GM18519 (cell line): ENCODE data around the gene GCNT2.
"Not testable (repeated sequence)": the region's sequence is repeated elsewhere in the genome, so short reads cannot be mapped to it uniquely, and the experiment has no call there.

Experiments
- ATAC-seq: cut with Tn5 transposase; IDR thresholded peaks from one replicate; pipeline ENCODE4 v1.9.1; 2021; ENCODE audit warnings: mild to moderate bottlenecking, moderate library complexity; ENCODE audit not compliant: unreplicated experiment, low FRiP score

Gene GCNT2

GRCh38 chr6:10599046-10599445 is 77.9 kb downstream of the GCNT2 start:
- ATAC-seq = no peak

- not testable (repeated sequence) for ATAC-seq
These were observed 79.5 kb downstream of the GCNT2 start for GRCh38 chr6:10600681-10601080.

GRCh38 chr6:10603219-10603618 is 82.1 kb downstream of the GCNT2 start:
- ATAC-seq = no peak

DNA sequence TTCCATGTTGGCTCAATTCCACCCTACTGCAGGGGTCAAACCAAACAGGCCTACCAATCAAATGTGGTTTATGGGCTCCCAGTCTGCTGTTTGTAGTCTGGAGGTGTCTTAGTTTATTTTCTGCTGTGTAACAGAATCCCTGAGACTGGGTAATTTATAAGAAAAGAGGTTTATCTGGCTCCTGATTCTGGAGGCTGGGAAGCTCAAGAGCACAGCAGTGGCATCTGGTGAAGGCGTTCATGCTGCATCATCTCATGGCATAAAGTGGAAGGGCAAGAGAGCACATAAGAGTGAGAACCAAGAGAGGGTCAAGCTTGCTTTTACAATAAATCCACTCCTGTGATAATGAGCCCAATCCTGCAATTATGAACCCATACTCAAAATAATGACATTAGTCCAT is 87.9 kb downstream of the GCNT2 start:
- ATAC-seq = no peak

GRCh38 chr6:10610289-10610688 is 89.1 kb downstream of the GCNT2 start:
- no peak for ATAC-seq

GRCh38 chr6:10612161-10612560 is 91.0 kb downstream of the GCNT2 start:
- ATAC-seq = no peak

DNA sequence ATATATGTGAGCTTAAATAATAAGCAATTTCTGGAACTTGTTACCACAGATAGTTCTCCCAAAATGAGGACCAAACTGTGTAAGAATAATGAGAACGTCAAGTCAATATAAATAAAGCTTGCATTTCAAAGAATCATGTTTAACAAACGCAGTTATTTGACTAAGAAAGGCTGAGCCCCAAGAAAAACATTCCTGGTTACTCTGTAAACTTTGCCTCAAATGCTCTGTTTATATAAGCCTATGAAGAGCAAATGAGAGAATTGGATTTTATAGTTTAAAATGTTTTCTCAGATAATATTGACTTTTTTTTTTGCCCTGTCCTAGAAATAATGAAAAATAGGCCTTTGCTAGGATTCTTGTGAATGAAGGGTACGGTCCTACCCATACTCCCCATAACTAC is 91.9 kb downstream of the GCNT2 start:
- ATAC-seq = no peak

DNA sequence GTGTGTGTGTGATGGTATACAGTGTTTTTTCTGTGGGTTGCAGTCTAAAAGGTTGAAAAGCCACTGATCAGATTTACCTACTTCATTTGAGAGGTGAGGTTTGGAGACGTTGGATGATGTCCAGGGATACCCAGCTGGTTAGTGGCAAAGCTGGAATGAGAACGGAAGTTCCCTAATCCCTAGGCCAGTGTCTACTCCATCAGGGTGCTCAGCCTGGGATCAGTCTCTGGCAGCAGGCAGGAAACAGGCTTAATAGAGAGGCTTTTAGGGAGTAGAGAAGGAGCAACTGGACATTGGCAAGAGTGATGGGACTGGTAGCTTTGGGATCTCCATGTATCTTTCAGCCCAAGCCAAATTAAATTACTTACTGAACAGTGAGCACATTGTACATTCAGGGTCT is 92.6 kb downstream of the GCNT2 start:
- no peak for ATAC-seq

DNA sequence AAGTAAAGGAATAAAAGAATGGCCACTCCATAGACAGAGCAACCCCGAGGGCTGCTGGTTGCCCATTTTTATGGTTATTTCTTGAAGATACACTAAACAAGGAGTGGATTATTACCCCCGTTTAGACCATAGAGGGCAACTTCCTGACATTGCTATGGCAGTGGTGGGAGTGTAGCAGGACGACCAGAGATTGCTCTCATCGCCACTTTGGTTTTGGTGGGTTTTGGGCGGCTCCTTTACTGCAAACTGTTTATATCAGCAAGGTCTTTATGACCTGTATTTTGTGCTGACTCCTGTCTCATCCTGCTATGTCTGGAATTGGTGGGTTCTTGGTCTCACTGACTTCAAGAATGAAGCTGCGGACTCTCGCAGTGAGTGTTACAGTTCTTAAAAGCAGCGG is 94.5 kb downstream of the GCNT2 start:
- ATAC-seq = no peak

DNA sequence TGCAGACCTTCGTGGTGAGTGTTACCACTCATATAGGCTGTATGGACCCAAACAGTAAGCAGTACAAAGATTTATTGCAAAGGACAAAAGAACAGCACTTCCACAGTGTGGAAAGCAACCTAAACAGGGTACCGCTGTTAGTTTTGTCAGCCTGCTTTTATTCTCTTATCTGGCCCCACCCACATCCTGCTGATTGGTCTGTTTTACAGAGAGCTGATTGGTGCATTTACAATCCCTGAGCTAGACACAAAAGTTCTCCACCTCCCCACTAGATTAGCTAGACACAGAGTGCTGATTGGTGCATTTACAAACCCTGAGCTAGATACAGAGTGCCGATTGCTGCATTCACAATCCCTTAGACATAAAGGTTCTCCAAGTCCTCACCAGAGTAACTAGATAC is 95.1 kb downstream of the GCNT2 start:
- ATAC-seq = not testable (repeated sequence)

GRCh38 chr6:10617008-10617696 is 96.0 kb downstream of the GCNT2 start:
- no peak for ATAC-seq

- no peak for ATAC-seq
These were observed 97.3 kb downstream of the GCNT2 start for GRCh38 chr6:10618409-10618808.

DNA sequence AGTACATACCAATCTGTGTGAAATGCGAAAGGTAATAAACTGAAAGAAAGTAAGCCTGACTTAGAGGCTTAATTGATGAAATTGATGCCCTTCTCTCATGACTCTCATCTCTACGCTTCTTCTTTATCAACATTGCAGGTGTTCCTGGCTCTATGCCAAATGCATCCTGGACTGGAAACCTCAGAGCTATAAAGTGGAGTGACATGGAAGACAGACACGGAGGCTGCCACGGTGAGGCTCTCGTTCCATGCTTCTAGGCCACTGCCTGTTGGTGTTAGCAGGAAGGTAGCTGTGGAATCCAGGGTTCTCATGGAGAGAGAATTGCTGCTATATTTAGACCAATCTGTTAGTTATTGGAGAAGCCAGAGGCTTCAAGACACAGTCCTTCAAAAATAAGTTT is 100.1 kb downstream of the GCNT2 start:
- no peak for ATAC-seq

GRCh38 chr6:10621847-10622246 is 100.7 kb downstream of the GCNT2 start:
- ATAC-seq = no peak

- no peak for ATAC-seq
These were observed 103.7 kb downstream of the GCNT2 start for GRCh38 chr6:10624836-10625235.

DNA sequence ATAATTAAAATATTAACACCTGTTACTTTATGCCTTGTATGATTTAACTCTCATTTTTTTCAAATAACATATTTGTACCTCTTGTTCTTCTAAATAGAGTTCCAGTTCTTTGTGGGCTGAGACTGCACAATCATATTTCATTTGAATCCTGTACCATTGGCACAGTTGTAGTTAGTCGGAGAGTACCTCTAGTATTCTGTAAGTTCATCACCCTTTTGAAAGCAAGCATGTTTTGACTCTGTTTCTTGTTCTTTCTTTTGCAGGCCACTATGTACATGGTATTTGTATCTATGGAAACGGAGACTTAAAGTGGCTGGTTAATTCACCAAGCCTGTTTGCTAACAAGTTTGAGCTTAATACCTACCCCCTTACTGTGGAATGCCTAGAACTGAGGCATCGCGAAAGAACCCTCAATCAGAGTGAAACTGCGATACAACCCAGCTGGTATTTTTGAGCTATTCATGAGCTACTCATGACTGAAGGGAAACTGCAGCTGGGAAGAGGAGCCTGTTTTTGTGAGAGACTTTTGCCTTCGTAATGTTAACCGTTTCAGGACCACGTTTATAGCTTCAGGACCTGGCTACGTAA is 105.1 kb downstream of the GCNT2 start:
- ATAC-seq = no peak

DNA sequence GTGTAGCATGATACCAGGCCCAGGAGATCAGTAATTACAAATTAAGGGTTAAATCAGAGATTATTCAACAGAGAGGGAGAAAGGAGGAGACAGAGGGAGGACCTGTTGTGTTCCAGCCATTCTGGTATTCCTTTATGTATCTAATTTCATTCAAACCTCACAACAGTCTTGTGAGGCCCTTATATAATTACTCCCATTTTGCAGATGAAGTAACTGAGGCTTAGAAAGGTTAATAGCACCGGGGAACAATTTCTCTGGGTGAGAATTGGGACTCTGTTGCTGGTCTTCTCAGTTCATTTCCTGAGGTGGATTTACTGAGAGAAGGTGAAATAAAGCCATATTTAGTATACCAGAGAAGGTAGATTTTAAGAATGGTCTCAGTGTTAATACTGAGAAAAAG is 106.6 kb downstream of the GCNT2 start:
- ATAC-seq = no peak

DNA sequence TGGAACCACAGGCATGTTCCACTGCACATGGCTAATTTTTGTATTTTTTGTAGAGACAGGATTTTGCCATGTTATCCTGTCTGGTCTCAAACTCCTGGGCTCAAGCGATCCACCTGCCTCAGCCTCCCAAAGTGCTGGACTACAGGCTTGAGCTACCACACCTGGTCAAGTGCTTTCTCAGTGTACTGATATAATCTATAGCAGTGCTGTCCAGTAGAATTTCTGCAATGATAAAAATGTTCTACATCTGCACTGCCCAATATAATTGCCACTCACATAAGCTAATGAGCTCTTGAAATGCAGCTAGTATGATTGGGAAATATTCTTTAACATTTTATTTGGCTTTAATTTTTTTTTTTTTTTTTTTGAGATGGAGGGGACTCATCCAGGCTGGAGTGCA is 109.0 kb downstream of the GCNT2 start:
- ATAC-seq = no peak

DNA sequence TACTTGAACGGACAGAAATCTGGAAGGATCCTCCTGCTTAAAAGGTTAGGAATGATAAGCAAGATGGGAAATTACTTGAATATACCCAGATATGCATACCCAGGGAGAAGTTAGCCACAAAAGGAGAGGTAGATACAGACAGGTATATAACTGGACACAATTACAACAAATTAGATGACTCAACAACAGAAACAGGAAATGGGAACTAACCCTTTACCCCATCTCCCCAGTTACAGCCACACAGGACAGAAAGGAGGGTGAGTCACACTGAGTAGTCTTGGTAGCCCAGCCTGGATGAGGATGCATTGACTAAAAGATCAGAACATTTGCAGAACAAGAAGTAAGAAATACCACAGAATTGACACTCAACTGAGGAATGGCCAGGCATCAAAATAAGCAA is 112.1 kb downstream of the GCNT2 start:
- peak; percentile 99 for ATAC-seq

GRCh38 chr6:10640412-10640811 is 119.3 kb downstream of the GCNT2 start:
- ATAC-seq = no peak

DNA sequence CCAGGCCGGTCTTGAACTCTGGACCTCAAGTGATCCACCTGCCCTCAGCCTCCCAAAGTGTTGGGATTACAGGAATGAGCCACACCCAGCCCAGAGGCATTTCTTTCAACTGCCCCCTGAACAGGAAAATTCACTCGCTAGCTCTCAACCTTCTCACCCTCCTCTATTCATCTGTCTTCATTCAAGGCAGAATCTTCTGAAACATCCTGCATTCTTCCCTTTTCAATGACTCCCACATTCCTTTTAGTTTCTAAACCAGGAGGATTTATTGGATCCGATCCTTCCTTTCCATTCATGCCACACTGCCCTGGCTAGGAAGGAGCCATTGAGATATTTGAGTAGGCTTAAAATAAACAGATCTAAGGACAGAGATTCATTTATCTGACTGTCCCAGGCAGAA is 120.4 kb downstream of the GCNT2 start:
- ATAC-seq = no peak

GRCh38 chr6:10643201-10643651 is 122.1 kb downstream of the GCNT2 start:
- ATAC-seq = peak; percentile 77
